Measurements from ENCODE around the gene SUN3.
A peak's percentile ranks its signal among the peaks of the same experiment; 100 is the strongest.

GRCh38 chr7:47991741-47992311, 37.1 kb downstream of the SUN3 start:
- TF ChIP-seq SIN3A (IDR thresholded peaks at IDR 0.05; ENCODE audit: borderline replicate concordance, insufficient read depth, low read length) (peak; percentile 34; the same call in 1 of the 2 replicates), POLR2AphosphoS5 (IDR thresholded peaks at IDR 0.05; ENCODE audit: low read depth, low read length) (peak; percentile 62; the same call in 1 of the 2 replicates), TAF1 (IDR thresholded peaks at IDR 0.05; ENCODE audit: borderline replicate concordance, insufficient read depth, low read length) (no peak)
- TF ChIP-seq, protein P1, sequence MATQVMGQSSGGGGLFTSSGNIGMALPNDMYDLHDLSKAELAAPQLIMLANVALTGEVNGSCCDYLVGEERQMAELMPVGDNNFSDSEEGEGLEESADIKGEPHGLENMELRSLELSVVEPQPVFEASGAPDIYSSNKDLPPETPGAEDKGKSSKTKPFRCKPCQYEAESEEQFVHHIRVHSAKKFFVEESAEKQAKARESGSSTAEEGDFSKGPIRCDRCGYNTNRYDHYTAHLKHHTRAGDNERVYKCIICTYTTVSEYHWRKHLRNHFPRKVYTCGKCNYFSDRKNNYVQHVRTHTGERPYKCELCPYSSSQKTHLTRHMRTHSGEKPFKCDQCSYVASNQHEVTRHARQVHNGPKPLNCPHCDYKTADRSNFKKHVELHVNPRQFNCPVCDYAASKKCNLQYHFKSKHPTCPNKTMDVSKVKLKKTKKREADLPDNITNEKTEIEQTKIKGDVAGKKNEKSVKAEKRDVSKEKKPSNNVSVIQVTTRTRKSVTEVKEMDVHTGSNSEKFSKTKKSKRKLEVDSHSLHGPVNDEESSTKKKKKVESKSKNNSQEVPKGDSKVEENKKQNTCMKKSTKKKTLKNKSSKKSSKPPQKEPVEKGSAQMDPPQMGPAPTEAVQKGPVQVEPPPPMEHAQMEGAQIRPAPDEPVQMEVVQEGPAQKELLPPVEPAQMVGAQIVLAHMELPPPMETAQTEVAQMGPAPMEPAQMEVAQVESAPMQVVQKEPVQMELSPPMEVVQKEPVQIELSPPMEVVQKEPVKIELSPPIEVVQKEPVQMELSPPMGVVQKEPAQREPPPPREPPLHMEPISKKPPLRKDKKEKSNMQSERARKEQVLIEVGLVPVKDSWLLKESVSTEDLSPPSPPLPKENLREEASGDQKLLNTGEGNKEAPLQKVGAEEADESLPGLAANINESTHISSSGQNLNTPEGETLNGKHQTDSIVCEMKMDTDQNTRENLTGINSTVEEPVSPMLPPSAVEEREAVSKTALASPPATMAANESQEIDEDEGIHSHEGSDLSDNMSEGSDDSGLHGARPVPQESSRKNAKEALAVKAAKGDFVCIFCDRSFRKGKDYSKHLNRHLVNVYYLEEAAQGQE (IDR thresholded peaks at IDR 0.05; ENCODE audit: insufficient read depth in 1 of 2, low read depth in 2 of 2, low read length in 2 of 2): no peak

All from PFSK-1 (cell line).